ENCODE results near the gene CAMTA2.

DNA sequence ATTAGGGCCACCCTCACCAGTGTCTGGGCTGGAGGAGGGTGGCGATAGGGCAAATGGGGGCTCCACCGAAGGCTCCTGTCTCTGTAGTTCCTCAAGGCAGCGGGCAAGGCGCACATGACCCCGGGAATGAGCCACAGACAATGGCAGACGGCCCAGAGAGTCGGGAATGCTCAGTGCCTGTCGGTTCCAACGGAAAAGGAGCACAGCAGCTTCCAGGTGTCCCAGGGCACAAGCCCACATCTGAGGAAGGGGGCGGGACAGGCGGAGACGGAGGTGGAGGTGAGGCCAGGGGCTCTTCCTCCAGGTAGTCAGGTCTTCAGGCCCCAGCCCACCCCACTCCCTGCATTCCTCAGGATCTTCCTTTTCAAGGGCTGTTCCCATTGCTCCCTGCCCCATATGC, 14.7 kb downstream of the CAMTA2 start:
- TF ChIP-seq, protein P1, sequence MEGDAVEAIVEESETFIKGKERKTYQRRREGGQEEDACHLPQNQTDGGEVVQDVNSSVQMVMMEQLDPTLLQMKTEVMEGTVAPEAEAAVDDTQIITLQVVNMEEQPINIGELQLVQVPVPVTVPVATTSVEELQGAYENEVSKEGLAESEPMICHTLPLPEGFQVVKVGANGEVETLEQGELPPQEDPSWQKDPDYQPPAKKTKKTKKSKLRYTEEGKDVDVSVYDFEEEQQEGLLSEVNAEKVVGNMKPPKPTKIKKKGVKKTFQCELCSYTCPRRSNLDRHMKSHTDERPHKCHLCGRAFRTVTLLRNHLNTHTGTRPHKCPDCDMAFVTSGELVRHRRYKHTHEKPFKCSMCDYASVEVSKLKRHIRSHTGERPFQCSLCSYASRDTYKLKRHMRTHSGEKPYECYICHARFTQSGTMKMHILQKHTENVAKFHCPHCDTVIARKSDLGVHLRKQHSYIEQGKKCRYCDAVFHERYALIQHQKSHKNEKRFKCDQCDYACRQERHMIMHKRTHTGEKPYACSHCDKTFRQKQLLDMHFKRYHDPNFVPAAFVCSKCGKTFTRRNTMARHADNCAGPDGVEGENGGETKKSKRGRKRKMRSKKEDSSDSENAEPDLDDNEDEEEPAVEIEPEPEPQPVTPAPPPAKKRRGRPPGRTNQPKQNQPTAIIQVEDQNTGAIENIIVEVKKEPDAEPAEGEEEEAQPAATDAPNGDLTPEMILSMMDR (IDR thresholded peaks at IDR 0.05) = no peak
- TF ChIP-seq POLR2A (IDR thresholded peaks at IDR 0.05) = no peak

All from right lobe of liver (tissue), 4 donors.